Endodermal cell (in vitro differentiated cells): ENCODE measurements around the gene IFNGR2. TPM values are rescaled to one million over a fixed set of nuclear protein-coding genes. Genes with fewer than 3 reads are reported as not detected.

ENCODE experiments used
- DNase-seq: peaks from one replicate; pipeline ENCODE4 v3.0.0-alpha.2; 2017
- H3K27ac ChIP-seq: 2 replicates; pipeline ENCODE4 v1.5.1; 2013; ENCODE audit warnings: mild to moderate bottlenecking, low read depth, low read length, moderate library complexity
- H3K27me3 ChIP-seq: 2 replicates; pipeline ENCODE4 v1.6.1; 2013; ENCODE audit warnings: mild to moderate bottlenecking, low read length, moderate library complexity; ENCODE audit not compliant: insufficient read depth, control insufficient read depth, poor library complexity, severe bottlenecking
- H3K36me3 ChIP-seq: 2 replicates; pipeline ENCODE4 v1.7.0; 2013; ENCODE audit warnings: mild to moderate bottlenecking, low read length, moderate library complexity; ENCODE audit not compliant: control insufficient read depth, insufficient read depth
- H3K4me1 ChIP-seq: one replicate; pipeline ENCODE4 v1.7.0; 2013; ENCODE audit warnings: low read length; ENCODE audit not compliant: control insufficient read depth, insufficient read depth
- H3K4me3 ChIP-seq: 2 replicates; pipeline ENCODE4 v1.5.1; 2013; ENCODE audit warnings: mild to moderate bottlenecking, low read length, moderate library complexity
- H3K9ac ChIP-seq: 2 replicates; pipeline ENCODE4 v1.6.1; 2013; ENCODE audit warnings: mild to moderate bottlenecking, low read length, moderate library complexity; ENCODE audit not compliant: poor library complexity, severe bottlenecking; ENCODE audit errors: extremely low read depth
- H3K9me3 ChIP-seq: 2 replicates; pipeline ENCODE4 v1.6.1; 2013; ENCODE audit warnings: mild to moderate bottlenecking, low read length, moderate library complexity; ENCODE audit not compliant: control insufficient read depth
- H3K27ac Mint-ChIP-seq: 2 replicates; pipeline ENCODE4 v1.8.0; 2020; ENCODE audit warnings: mixed read lengths
- H3K27me3 Mint-ChIP-seq: 2 replicates; pipeline ENCODE4 v1.8.0; 2021; ENCODE audit warnings: mild to moderate bottlenecking, mixed read lengths; ENCODE audit not compliant: insufficient read depth
- H3K36me3 Mint-ChIP-seq: 2 replicates; pipeline ENCODE4 v1.8.0; 2020; ENCODE audit warnings: low read depth, mixed read lengths
- H3K4me1 Mint-ChIP-seq: 2 replicates; pipeline ENCODE4 v1.8.0; 2020; ENCODE audit warnings: mixed read lengths
- H3K4me3 Mint-ChIP-seq: 2 replicates; pipeline ENCODE4 v1.8.0; 2020; ENCODE audit warnings: mild to moderate bottlenecking, moderate library complexity, mixed read lengths
- H3K9me3 Mint-ChIP-seq: 2 replicates; pipeline ENCODE4 v1.8.0; 2020; ENCODE audit warnings: mild to moderate bottlenecking, mixed read lengths
- WGBS, 2 experiments: methylation state at CpG; one replicate each; pipeline versions ENCODE4 v1.1.5 to v1.1.7; 2013; ENCODE audit warnings: missing lambda C conversion rate in 2 of 2, mixed read lengths in 1 of 2; ENCODE audit not compliant: insufficient coverage in 1 of 2, insufficient read length in 1 of 2; 5-methylcytosine and 5-hydroxymethylcytosine counted together
- total RNA-seq, 2 donors: library from RNA; stranded (reverse); fragmentation: NEBNext Ultra II Directional in 1 of 2; extraction: Animal tissue kit (Norgen Biotek cat#: 25700) in 1 of 2; gene quantifications; 2 replicates in 1 of 2; 3 replicates in 1 of 2; pipeline ENCODE4 v1.2.1, GENCODE V29; 2021
- TF ChIP-seq, protein P1 (sequence below): fragments of 200-600 bp; sonication (generic); conservative IDR thresholded peaks from 2 replicates; pipeline ENCODE4 v1.5.0; 2021; ENCODE audit warnings: antibody characterized with exemption, mild to moderate bottlenecking

Gene IFNGR2
- total RNA-seq, 2 donors from 2014 or later = 41.9 to 55.1 TPM

DNA sequence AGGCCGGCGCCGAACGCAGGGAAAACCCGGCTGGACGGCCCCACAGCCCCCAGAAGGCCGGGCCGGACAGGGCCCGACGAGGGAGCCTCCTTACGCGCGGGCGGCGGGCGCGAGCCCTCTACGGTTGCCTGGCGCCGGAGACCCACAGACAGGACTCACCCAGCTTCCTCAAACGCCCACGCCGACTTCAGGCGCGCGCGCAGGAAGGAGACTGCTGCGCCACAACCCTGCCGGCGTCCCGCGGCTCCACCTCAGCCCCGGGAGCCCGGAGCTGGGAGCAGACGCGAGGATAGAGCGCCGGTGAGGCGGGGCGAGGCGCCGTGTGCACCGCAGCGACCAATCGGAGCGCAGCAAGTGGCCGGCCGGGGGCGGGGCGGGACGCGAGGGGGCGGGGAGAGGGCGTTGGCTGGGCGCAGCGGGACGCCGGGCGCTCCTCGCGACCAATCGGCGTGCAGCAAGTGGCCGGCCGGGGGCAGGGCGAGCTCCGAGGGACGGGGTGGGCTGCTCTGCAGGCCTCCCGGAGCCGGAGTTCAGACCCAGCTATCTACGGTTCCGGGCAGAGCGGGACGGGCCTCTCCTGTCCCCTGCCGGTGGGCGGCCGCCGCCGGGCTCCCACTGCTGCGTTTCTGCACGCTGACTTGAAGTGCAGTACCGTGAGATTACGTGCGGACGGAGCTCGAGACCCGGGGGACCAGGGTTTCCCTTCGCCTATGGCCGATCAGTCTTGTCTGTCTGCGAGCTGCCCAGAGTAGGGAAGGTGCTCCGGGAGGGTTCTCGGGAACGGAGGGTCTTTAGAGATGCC, 76.7 kb downstream of the IFNGR2 start, which contains the start of gene TMEM50B:
Gene TMEM50B (minus strand): TSS at position 296 of the 802 bp plus-strand sequence. CDS start 11,089 bp downstream, outside the sequence.
- no peaks in the 10 kb centered on the region for H3K9me3 ChIP-seq
- Mint-ChIP-seq H3K36me3 (peaks cover 8% of the 10 kb centered on the region), H3K27ac (peak within 1 kb of the TSS; percentile 96), H3K4me1 (peaks cover 4% of the 10 kb centered on the region), H3K4me3 (peak within 1 kb of the TSS; percentile 82), H3K27me3 (no peaks in the 10 kb centered on the region), H3K9me3 (no peaks in the 10 kb centered on the region)
- peak within 1 kb of the TSS; percentile 64 for H3K27ac ChIP-seq
- peak; percentile 98 for DNase-seq
- peak within 1 kb of the TSS; percentile 99 for H3K4me3 ChIP-seq
- H3K27me3 ChIP-seq = no peaks in the 10 kb centered on the region
- peak within 1 kb of the TSS; percentile 80 for H3K9ac ChIP-seq
- H3K4me1 ChIP-seq = no peaks in the 10 kb centered on the region
- TF ChIP-seq, protein P1, sequence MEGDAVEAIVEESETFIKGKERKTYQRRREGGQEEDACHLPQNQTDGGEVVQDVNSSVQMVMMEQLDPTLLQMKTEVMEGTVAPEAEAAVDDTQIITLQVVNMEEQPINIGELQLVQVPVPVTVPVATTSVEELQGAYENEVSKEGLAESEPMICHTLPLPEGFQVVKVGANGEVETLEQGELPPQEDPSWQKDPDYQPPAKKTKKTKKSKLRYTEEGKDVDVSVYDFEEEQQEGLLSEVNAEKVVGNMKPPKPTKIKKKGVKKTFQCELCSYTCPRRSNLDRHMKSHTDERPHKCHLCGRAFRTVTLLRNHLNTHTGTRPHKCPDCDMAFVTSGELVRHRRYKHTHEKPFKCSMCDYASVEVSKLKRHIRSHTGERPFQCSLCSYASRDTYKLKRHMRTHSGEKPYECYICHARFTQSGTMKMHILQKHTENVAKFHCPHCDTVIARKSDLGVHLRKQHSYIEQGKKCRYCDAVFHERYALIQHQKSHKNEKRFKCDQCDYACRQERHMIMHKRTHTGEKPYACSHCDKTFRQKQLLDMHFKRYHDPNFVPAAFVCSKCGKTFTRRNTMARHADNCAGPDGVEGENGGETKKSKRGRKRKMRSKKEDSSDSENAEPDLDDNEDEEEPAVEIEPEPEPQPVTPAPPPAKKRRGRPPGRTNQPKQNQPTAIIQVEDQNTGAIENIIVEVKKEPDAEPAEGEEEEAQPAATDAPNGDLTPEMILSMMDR = peak; percentile 68
- WGBS, 2 experiments = 0 to 1% methylated on average over 17 to 93 of the region's 93 CpGs
- H3K36me3 ChIP-seq = peaks cover 4% of the 10 kb centered on the region

DNA sequence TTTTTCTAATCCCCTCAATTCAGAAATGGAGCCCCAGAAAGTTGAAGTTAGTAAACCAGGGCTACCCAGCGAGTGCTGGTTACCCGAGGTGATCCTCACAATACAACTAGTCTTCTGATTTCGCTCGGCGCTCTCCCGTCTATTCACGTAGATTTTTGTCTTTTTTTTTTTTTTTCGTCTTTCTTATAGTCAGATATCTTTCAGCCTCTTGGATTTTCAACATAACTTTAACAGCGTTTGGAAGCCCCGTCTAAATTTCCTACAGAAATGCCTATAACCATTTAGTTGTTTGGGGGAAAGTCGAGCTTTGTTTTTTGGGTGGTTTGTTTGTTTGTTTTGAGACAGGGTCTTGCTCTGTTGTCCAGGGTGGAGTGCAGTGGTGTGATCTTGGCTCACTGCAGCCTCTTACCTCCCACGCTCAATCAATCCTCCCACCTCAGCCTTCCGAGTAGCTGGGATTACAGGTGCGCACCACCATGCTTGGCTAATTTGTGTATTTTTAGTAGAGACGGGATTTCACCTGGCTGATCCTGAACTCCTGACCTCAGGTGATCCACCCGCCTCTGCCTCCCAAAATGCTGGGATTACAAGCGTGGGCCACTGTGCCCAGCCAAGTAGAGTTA, 77.4 kb downstream of the IFNGR2 start:
- 35 to 40% methylated on average over 10 to 16 of the region's 17 CpGs for WGBS, 2 experiments
- Histone ChIP-seq H3K4me1 (no peaks in the 10 kb centered on the region), H3K36me3 (peaks cover 4% of the 10 kb centered on the region), H3K4me3 (peak overlapping the region; percentile 87), H3K9ac (peak overlapping the region; percentile 80), H3K9me3 (no peaks in the 10 kb centered on the region), H3K27me3 (no peaks in the 10 kb centered on the region), H3K27ac (peak overlapping the region; percentile 64)
- TF ChIP-seq, protein P1 = no peak
- peaks cover 4% of the 10 kb centered on the region for H3K4me1 Mint-ChIP-seq
- no peaks in the 10 kb centered on the region for H3K27me3 Mint-ChIP-seq
- DNase-seq = no peak
- peaks cover 8% of the 10 kb centered on the region for H3K36me3 Mint-ChIP-seq
- H3K9me3 Mint-ChIP-seq = no peaks in the 10 kb centered on the region
- H3K27ac Mint-ChIP-seq = peak overlapping the region; percentile 96
- H3K4me3 Mint-ChIP-seq = peak overlapping the region; percentile 82

DNA sequence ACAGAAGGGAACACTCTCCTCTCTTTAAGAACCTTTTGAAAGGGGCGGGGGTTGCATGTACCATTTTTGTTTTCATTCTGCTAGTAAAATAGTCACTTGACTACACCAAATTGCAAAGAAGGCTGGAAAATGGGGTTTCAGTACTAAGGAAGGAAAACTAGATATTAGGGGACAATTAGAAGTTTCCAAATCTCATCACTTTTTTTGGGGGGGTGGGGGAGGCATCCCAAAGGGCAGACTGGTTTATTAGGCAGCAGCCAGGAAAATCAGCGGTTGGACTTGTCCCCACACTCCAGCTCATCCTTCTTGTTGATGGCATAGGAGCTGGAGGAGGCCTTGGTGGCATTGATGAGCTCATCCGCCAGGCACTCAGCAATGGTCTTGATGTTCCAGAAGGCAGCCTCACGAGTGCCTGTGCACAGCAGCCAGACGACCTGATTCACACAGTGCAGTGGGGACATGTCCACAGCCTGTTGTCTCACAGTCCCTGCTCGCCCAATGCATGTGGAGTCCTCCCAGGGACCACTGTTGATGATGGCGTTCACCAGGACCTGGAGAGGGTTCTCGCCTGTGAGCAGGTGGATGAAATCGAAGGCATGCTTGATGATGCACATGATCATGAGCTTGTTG, 78.2 kb downstream of the IFNGR2 start:
- Mint-ChIP-seq H3K4me3 (peak overlapping the region; percentile 82), H3K9me3 (no peaks in the 10 kb centered on the region), H3K27me3 (no peaks in the 10 kb centered on the region), H3K4me1 (peaks cover 4% of the 10 kb centered on the region), H3K27ac (no peak overlapping the region), H3K36me3 (peaks cover 8% of the 10 kb centered on the region)
- Histone ChIP-seq H3K4me3 (no peak overlapping the region), H3K4me1 (no peaks in the 10 kb centered on the region), H3K36me3 (peaks cover 4% of the 10 kb centered on the region), H3K27me3 (no peaks in the 10 kb centered on the region), H3K27ac (no peak overlapping the region), H3K9me3 (no peaks in the 10 kb centered on the region), H3K9ac (no peak overlapping the region)
- DNase-seq = no peak
- TF ChIP-seq, protein P1 = no peak
- WGBS, 2 experiments = 85 to 90% methylated on average over 6 to 9 of the region's 9 CpGs

Other genes starting within 250 kb of the IFNGR2 start
- 10 to 100 TPM; 14.1 to 27.7 TPM for gene IFNAR2, start 173.5 kb upstream of the IFNGR2 start, total RNA-seq
- 1 to 10 TPM; 4.1 to 5.3 TPM for gene IL10RB, start 137.0 kb upstream of the IFNGR2 start, total RNA-seq
- 10 to 100 TPM; 11.7 to 16.9 TPM for gene IFNAR1, start 78.4 kb upstream of the IFNGR2 start, total RNA-seq
- gene TMEM50B, start 76.6 kb downstream of the IFNGR2 start, total RNA-seq = 10 to 100 TPM; 35.8 to 57.2 TPM
- 1 to 10 TPM; 3.9 to 5.8 TPM for gene DNAJC28, start 88.3 kb downstream of the IFNGR2 start, total RNA-seq
- 100 to 1,000 TPM; 125 to 150 TPM for gene GART, start 138.7 kb downstream of the IFNGR2 start, total RNA-seq
- 100 to 1,000 TPM; 283 to 337 TPM for gene SON, start 139.6 kb downstream of the IFNGR2 start, total RNA-seq
- gene DONSON, start 185.3 kb downstream of the IFNGR2 start, total RNA-seq = 10 to 100 TPM; 26.2 to 41.9 TPM
- 10 to 100 TPM; 33.8 to 51.0 TPM for gene CRYZL1, start 238.3 kb downstream of the IFNGR2 start, total RNA-seq
- gene ITSN1, start 239.1 kb downstream of the IFNGR2 start, total RNA-seq = 100 to 1,000 TPM in 1 of 2 donors, 10 to 100 TPM in 1; 89.6 to 104 TPM